CD4-positive, alpha-beta T cell treated with Interleukin-2 at 100 ng/mL for 4 hours (primary cell): Measurements from ENCODE around the gene CRYZ.

Source experiments
- DNase-seq: peaks from one replicate; pipeline ENCODE4 v3.0.0-alpha.2; 2020; ENCODE audit warnings: low spot score

CRYZ gene

GRCh38 chr1:74731399-74732052, 1.3 kb downstream of the CRYZ start:
- no peak for DNase-seq

GRCh38 chr1:74729741-74730478, 2.9 kb downstream of the CRYZ start:
- no peak for DNase-seq

GRCh38 chr1:74728736-74729135, 4.1 kb downstream of the CRYZ start:
- DNase-seq, result no peak

GRCh38 chr1:74726063-74726462, 6.8 kb downstream of the CRYZ start:
- no peak for DNase-seq

- no peak for DNase-seq
Measured at GRCh38 chr1:74717626-74718025, 15.2 kb downstream of the CRYZ start.

- DNase-seq, result no peak
Measured at GRCh38 chr1:74716822-74717221, 16.0 kb downstream of the CRYZ start.

GRCh38 chr1:74715806-74716205, 17.0 kb downstream of the CRYZ start:
- no peak for DNase-seq

- DNase-seq, result no peak
Measured at GRCh38 chr1:74715236-74715502, 17.7 kb downstream of the CRYZ start.

GRCh38 chr1:74714429-74715235, 18.2 kb downstream of the CRYZ start:
- DNase-seq, result no peak

- DNase-seq, result no peak
Measured at GRCh38 chr1:74713849-74714248, 19.0 kb downstream of the CRYZ start.

GRCh38 chr1:74712881-74713280, 20.0 kb downstream of the CRYZ start:
- DNase-seq, result no peak

- DNase-seq, result no peak
Measured at GRCh38 chr1:74703386-74704182, 29.3 kb downstream of the CRYZ start.

- DNase-seq, result no peak
Measured at GRCh38 chr1:74699331-74699730, 33.5 kb downstream of the CRYZ start.

GRCh38 chr1:74697832-74698231, 35.0 kb downstream of the CRYZ start:
- DNase-seq, result no peak

GRCh38 chr1:74693473-74693872, 39.4 kb downstream of the CRYZ start:
- no peak for DNase-seq

GRCh38 chr1:74690909-74691308, 41.9 kb downstream of the CRYZ start:
- no peak for DNase-seq

GRCh38 chr1:74690364-74690696, 42.5 kb downstream of the CRYZ start:
- no peak for DNase-seq

- peak; percentile 61 for DNase-seq
Measured at GRCh38 chr1:74689621-74690363, 43.1 kb downstream of the CRYZ start.

GRCh38 chr1:74686928-74687327, 45.9 kb downstream of the CRYZ start:
- DNase-seq, result no peak

- DNase-seq, result no peak
Measured at GRCh38 chr1:74684301-74684700, 48.5 kb downstream of the CRYZ start.

- DNase-seq, result no peak
Measured at GRCh38 chr1:74683656-74684055, 49.2 kb downstream of the CRYZ start.

- DNase-seq, result no peak
Measured at GRCh38 chr1:74681851-74682250, 51.0 kb downstream of the CRYZ start.
